Activated T-cell treated with anti-CD3 and anti-CD28 coated beads, Interleukin-2, amount 50 U/mL, for 72 hours (primary cell): ENCODE data around the gene DPP3. TPM values are rescaled to one million over a fixed set of nuclear protein-coding genes. Genes with fewer than 3 reads are reported as not detected.
A peak's percentile ranks its signal among the peaks of the same experiment; 100 is the strongest.

ENCODE experiments used
- ATAC-seq, 2 donors: fragments of 150-1000 bp; cut with Tn5 transposase; replicated peaks in 1 of 2; 2 replicates each; pipeline ENCODE4 v1.10.0; 2021; ENCODE audit warnings: moderate library complexity in 2 of 2, mild to moderate bottlenecking in 1 of 2
- DNase-seq, 2 donors: peaks; one replicate each; pipeline ENCODE4 v3.0.0; 2021 to 2022; ENCODE audit warnings: mixed read lengths in 1 of 2
- H3K27ac Mint-ChIP-seq: one replicate; pipeline ENCODE4 v1.8.0; 2022; ENCODE audit warnings: mild to moderate bottlenecking, moderate library complexity, mixed read lengths
- H3K27me3 Mint-ChIP-seq: one replicate; pipeline ENCODE4 v1.8.0; 2022; ENCODE audit warnings: low read depth, mixed read lengths
- H3K36me3 Mint-ChIP-seq, 2 donors: one replicate each; pipeline ENCODE4 v1.8.0; 2022; ENCODE audit warnings: mixed read lengths in 2 of 2, mild to moderate bottlenecking in 1 of 2; ENCODE audit not compliant: insufficient read depth in 2 of 2
- H3K4me1 Mint-ChIP-seq: one replicate; pipeline ENCODE4 v1.8.0; 2022; ENCODE audit warnings: low read depth, mixed read lengths
- H3K4me3 Mint-ChIP-seq, 2 donors: one replicate each; pipeline ENCODE4 v1.8.0; 2022; ENCODE audit warnings: mild to moderate bottlenecking in 2 of 2, mixed read lengths in 2 of 2, moderate library complexity in 2 of 2
- H3K9me3 Mint-ChIP-seq, 2 donors: one replicate each; pipeline ENCODE4 v1.8.0; 2022; ENCODE audit warnings: mixed read lengths in 2 of 2
- total RNA-seq, 2 donors: library from RNA; stranded (reverse); gene quantifications; one replicate each; pipeline ENCODE4 v1.2.3, GENCODE V29; 2022

Gene DPP3
- total RNA-seq, 2 donors from 2014 or later = 48.3 to 56.9 TPM

DNA sequence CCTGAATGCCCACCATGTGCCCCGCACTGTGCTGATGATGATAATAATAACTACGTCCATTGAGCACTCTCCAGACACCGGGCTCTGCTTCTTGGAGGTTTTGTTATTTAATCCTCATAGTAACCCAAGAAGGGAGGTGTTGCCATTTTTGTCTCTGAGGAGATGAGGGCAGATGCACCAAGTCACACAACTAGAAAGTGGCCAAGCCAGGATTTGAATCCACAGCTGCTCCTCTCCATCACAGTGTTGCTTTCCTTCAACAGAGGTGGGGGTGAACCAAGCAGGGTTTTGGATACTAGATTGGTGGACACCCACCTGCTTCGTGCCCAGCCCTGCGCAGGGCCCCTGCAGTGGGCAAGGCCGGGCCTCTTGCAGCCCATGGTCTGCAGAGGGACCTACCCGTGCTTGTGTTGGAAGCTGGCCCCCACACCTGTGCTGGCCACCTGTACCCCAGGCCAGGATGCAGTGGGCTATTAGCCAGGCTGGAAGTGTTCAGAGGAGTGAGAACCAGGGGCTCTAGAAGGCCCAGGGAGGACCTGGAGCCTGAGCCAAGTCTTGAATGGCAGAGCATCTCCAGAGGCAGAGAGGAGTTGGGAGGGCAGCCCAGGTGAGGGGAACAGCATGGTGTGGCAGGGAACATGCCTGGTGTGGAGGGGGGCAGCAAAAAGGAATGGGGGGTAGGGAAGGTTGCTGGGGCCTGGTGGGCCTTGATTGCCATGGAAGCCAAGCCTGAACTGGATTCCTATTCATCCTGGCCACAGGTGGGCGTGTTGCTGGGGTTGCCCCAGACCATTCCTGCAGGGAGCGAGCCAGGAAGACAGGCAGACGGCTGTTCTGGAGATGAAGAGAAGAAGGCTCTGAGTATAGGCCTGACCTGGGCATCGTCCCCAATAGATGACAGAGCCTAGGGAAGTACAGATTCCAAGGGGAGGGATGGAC lies 2.7 kb upstream of the DPP3 start:
- DNase-seq = no peak
- Mint-ChIP-seq H3K36me3 (no peaks in the 10 kb centered on the region), H3K27ac (no peak overlapping the region), H3K4me3 (no peak overlapping the region), H3K9me3 (no peaks in the 10 kb centered on the region), H3K27me3 (no peaks in the 10 kb centered on the region), H3K4me1 (peaks cover 20% of the 10 kb centered on the region)
- ATAC-seq = no peak

DNA sequence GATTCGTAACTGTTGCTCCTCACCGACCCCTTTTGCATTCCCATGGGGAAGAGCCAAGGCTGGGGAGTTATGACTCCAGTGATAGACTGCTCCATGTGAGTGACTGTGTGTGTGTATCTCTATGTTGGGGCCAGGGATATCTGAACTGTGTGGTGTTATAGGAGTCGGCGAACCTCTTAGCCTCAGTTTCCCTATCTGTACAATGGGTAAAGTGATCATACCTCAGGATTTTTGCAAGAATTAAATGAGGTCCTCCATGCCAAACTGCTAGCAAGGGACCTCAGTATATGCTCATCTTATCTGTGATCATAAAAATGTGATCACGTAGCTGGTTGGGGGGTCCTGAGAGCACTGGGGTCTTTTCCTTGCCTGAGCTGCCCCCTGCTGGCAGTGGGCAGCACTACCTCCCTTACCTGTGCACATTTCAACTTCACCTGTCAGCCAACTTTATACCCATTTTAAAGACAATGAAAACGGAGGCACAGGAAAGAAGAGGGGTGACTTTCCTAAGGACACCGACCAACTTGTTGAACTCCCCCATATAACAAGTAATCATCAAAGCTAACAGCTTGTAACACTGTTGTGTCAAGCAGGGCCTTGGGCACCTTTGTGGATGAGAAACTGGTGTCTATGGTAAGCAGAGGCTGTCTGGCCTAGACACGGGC lies 1.4 kb upstream of the DPP3 start:
- ATAC-seq (no peak), DNase-seq (peak; percentile 34 to 49)
- Mint-ChIP-seq H3K27ac (peak overlapping the region; percentile 54), H3K4me3 (peak overlapping the region; percentile 91 to 94), H3K9me3 (no peaks in the 10 kb centered on the region), H3K36me3 (no peaks in the 10 kb centered on the region), H3K4me1 (peaks cover 20% of the 10 kb centered on the region), H3K27me3 (no peaks in the 10 kb centered on the region)

DNA sequence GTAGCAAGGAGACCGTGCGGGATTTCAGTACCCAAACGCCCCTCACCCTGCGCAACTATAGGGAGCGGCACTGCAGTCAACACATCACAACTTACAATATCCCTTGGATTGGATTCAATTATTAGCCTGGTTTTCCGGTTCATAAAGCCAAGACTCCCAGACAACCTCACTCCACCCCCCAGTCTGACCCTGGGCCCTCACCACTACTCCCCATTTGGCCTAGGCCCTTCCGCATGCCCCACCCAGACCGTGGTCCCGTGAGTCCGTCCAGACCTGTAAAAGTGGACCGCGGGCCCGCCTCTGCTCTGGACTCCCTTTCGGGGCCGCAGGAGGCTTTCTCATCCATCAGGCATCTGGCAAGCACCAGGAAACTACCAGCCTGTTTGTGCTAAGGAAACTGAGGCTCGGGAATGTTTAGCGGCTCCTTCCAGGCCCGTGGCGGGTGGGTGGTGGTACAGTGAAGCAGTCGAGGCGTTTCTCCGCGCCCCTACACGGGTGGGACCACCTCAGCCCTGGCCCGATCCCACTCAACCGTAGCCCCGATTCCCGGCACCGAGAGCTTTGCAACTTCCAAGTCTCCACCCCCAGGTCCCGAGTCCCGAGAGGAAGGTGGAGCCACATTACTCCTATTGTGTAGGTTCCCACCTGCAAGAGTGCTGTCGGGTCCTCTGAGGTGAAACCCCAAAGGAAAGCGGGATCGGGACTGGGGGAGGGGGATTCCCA lies 679 bp upstream of the DPP3 start:
- Mint-ChIP-seq H3K4me3 (peak overlapping the region; percentile 91 to 94), H3K27me3 (no peaks in the 10 kb centered on the region), H3K9me3 (no peaks in the 10 kb centered on the region), H3K4me1 (peaks cover 20% of the 10 kb centered on the region), H3K36me3 (no peaks in the 10 kb centered on the region), H3K27ac (peak overlapping the region; percentile 68)
- DNase-seq (peak in 1 of 2 donors; percentile 16), ATAC-seq (peak in 1 of 2 donors; percentile 1)

- Mint-ChIP-seq H3K4me3 (no peak overlapping the region), H3K9me3 (no peaks in the 10 kb centered on the region), H3K27ac (no peak overlapping the region), H3K4me1 (peaks cover 8% of the 10 kb centered on the region), H3K27me3 (no peaks in the 10 kb centered on the region), H3K36me3 (peaks cover 0 to 11% of the 10 kb centered on the region in 2 donors)
- ATAC-seq (no peak), DNase-seq (no peak)
Measured at GRCh38 chr11:66484806-66485380, 4.7 kb downstream of the DPP3 start.

DNA sequence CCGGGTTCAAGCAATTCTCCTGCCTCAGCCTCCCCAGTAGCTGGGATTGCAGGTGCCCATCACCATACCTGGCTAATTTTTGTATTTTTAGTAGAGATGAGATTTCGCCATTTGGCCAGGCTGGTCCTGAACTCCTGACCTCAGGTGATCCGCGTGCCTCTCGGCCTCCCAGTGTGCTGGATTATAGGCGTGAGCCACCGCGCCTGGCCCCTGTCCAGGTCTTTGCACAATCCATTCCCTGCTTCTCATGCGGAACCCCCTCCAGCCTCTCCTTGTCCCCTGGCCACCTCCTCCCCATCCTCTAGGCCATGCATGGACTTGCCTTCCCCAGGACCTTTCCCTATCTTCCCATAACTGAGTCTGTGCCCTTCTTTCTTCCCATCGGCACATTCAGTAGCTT lies 8.7 kb downstream of the DPP3 start:
- H3K4me1 Mint-ChIP-seq = no peaks in the 10 kb centered on the region
- H3K4me3 Mint-ChIP-seq = no peak overlapping the region
- ATAC-seq (no peak), DNase-seq (no peak)
- H3K27ac Mint-ChIP-seq = no peak overlapping the region
- no peaks in the 10 kb centered on the region for H3K27me3 Mint-ChIP-seq
- no peaks in the 10 kb centered on the region for H3K9me3 Mint-ChIP-seq
- peaks cover 0 to 16% of the 10 kb centered on the region in 2 donors for H3K36me3 Mint-ChIP-seq

- no peak for ATAC-seq
- H3K9me3 Mint-ChIP-seq = no peaks in the 10 kb centered on the region
- H3K4me1 Mint-ChIP-seq = no peaks in the 10 kb centered on the region
- H3K4me3 Mint-ChIP-seq = no peak overlapping the region
- no peak overlapping the region for H3K27ac Mint-ChIP-seq
- H3K27me3 Mint-ChIP-seq = no peaks in the 10 kb centered on the region
- peaks cover 0 to 16% of the 10 kb centered on the region in 2 donors for H3K36me3 Mint-ChIP-seq
- DNase-seq = no peak
Measured at GRCh38 chr11:66489636-66490035, 9.4 kb downstream of the DPP3 start.

- H3K9me3 Mint-ChIP-seq = no peaks in the 10 kb centered on the region
- no peak for ATAC-seq
Measured at GRCh38 chr11:66491315-66491935, 11.2 kb downstream of the DPP3 start.

DNA sequence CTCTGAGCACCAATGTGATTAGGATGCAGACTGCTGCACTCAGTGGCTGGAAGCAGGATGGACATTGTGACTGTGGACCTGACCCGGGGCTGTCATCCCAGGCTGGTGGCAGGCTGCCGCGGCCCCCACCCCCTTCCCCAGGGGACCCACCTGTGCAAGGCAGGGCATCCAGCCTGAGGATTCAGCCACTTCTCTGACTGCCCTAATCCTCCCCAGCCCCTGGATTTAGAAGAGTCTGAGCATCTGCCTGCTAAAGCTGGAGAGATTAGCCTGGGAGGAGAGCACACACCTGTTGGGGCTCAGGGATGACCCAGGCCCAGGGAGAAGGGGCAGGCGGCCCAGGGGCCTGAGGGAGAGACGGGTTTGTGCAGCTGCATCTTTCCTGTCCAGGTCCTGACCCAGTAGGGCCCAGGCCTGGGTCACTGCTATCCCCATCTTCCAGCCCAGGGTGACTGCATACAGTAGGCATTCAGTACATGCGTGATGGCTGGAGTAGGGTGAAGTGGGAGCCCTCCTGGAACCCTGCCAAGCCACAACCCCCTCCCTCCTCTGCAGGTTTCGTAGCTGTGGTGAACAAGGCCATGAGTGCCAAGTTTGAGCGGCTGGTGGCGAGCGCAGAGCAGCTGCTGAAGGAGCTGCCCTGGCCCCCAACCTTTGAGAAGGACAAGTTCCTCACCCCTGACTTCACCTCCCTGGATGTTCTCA lies 12.1 kb downstream of the DPP3 start:
- peaks cover 0 to 16% of the 10 kb centered on the region in 2 donors for H3K36me3 Mint-ChIP-seq
- H3K4me1 Mint-ChIP-seq = no peaks in the 10 kb centered on the region
- DNase-seq (no peak), ATAC-seq (no peak)
- no peak overlapping the region for H3K4me3 Mint-ChIP-seq
- no peak overlapping the region for H3K27ac Mint-ChIP-seq
- no peaks in the 10 kb centered on the region for H3K9me3 Mint-ChIP-seq
- H3K27me3 Mint-ChIP-seq = no peaks in the 10 kb centered on the region

More at GRCh38 chr11:66491315-66491935, 11.2 kb downstream of the DPP3 start:
- no peaks in the 10 kb centered on the region for H3K27me3 Mint-ChIP-seq
- no peaks in the 10 kb centered on the region for H3K4me1 Mint-ChIP-seq
- no peak overlapping the region for H3K27ac Mint-ChIP-seq
- peaks cover 0 to 12% of the 10 kb centered on the region in 2 donors for H3K36me3 Mint-ChIP-seq
- no peak overlapping the region for H3K4me3 Mint-ChIP-seq
- DNase-seq = no peak

DNA sequence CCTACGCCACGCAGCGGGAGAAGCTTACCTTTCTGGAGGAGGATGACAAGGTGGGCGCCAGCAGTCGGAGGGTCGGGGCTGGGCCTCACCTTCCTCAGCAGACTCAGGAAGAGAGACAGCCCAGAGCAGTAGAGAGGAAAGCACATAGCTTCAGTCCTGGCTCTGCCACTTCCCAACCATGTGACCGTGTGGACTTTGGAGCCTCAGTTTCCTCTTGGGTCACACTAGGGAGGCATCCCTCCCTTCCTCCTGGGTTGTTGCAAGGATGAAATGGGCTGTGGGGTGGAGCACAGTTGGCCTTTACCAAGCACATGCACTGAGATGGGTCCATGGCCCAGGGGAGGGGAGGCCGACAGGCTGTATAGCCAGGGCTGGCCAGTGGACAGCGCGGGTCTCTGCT lies 12.9 kb downstream of the DPP3 start:
- ATAC-seq (no peak), DNase-seq (no peak)
- Mint-ChIP-seq H3K27ac (no peak overlapping the region), H3K4me3 (no peak overlapping the region), H3K36me3 (peaks cover 0 to 14% of the 10 kb centered on the region in 2 donors), H3K9me3 (no peaks in the 10 kb centered on the region), H3K4me1 (no peaks in the 10 kb centered on the region), H3K27me3 (no peaks in the 10 kb centered on the region)

- Mint-ChIP-seq H3K4me3 (no peak overlapping the region), H3K9me3 (no peaks in the 10 kb centered on the region), H3K4me1 (no peaks in the 10 kb centered on the region), H3K27ac (no peak overlapping the region), H3K27me3 (no peaks in the 10 kb centered on the region), H3K36me3 (peaks cover 0 to 13% of the 10 kb centered on the region in 2 donors)
- DNase-seq = no peak
- ATAC-seq = no peak
Measured at GRCh38 chr11:66494458-66494857, 14.2 kb downstream of the DPP3 start.

- no peak for ATAC-seq
- H3K9me3 Mint-ChIP-seq = no peaks in the 10 kb centered on the region
- peaks cover 0 to 13% of the 10 kb centered on the region in 2 donors for H3K36me3 Mint-ChIP-seq
- no peak for DNase-seq
- H3K27ac Mint-ChIP-seq = no peak overlapping the region
- no peaks in the 10 kb centered on the region for H3K27me3 Mint-ChIP-seq
- H3K4me1 Mint-ChIP-seq = no peaks in the 10 kb centered on the region
- no peak overlapping the region for H3K4me3 Mint-ChIP-seq
Measured at GRCh38 chr11:66494935-66495334, 14.7 kb downstream of the DPP3 start.

DNA sequence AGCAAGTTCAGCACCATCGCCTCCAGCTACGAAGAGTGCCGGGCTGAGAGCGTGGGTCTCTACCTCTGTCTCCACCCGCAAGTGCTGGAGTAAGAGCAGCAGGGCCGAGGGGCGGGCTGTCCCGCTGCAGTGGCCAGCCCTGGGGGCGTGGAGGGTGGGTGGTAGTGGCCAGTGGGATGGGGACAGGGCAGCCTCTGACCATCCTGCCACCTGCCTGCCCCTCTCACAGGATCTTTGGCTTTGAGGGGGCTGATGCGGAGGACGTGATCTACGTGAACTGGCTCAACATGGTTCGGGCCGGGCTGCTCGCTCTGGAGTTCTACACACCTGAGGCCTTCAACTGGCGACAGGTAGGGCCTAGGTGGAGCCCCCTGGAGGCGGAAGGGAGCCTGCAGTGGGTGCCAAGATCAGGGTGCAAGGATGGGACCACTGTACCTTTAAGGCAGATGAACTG lies 15.2 kb downstream of the DPP3 start:
- Mint-ChIP-seq H3K27ac (no peak overlapping the region), H3K9me3 (no peaks in the 10 kb centered on the region), H3K27me3 (no peaks in the 10 kb centered on the region), H3K4me3 (no peak overlapping the region), H3K4me1 (no peaks in the 10 kb centered on the region), H3K36me3 (peaks cover 0 to 13% of the 10 kb centered on the region in 2 donors)
- DNase-seq (peak in 1 of 2 donors; percentile 27), ATAC-seq (no peak)
